ENCODE results near the gene GAB1. TPM values are rescaled to one million over a fixed set of nuclear protein-coding genes. Genes with fewer than 3 reads are reported as not detected.

Gene GAB1
- total RNA-seq, 5 donors from 2014 or later (not counting 1 experiment from before 2014, with no cell fraction given), result 0.20 to 1.7 (median 0.96) TPM

GRCh38 chr4:143512978-143513313 is 176.3 kb downstream of the GAB1 start:
- Mint-ChIP-seq H3K36me3 (peaks cover 19% of the 10 kb centered on the region), H3K4me3 (peak overlapping the region; percentile 97 to 98 (median 98)), H3K9me3 (no peaks in the 10 kb centered on the region), H3K4me1 (peaks cover 33 to 38% (median 37%) of the 10 kb centered on the region in 3 donors), H3K27ac (peak overlapping the region; percentile 99 to 100), H3K27me3 (no peaks in the 10 kb centered on the region)
- Histone ChIP-seq H3K4me1 (ENCODE audit: control insufficient read depth in 1 of 2, extremely low read depth in 1 of 2, insufficient read depth in 2 of 2, low read length in 2 of 2) (peaks cover 14 to 29% of the 10 kb centered on the region in 2 experiments), H3K36me3 (ENCODE audit: control insufficient read depth in 2 of 2, extremely low read depth in 1 of 2, insufficient read depth in 1 of 2, low read length in 1 of 2) (peaks cover 0 to 7% of the 10 kb centered on the region in 2 donors), H3K4me3 (ENCODE audit: control insufficient read depth in 1 of 2, extremely low read depth in 1 of 2, low read length in 1 of 2) (peak overlapping the region; percentile 88 to 94), H3K9me3 (no peaks in the 10 kb centered on the region), H3K27me3 (replicated peaks in 1 of 2; ENCODE audit: control insufficient read depth in 2 of 2, extremely low read depth in 1 of 2, insufficient read depth in 2 of 2, low read length in 1 of 2) (peaks cover 2 to 9% of the 10 kb centered on the region in 2 experiments), H3K27ac (ENCODE audit: low read length) (peak overlapping the region; percentile 97)
- POLR2A ChIA-PET, result interaction anchor here (0.6 to 1.9 kb wide), 9 partner anchors 13 to 316 kb away, joined by 3 to 13 read pairs (median 9); no protein-coding TSS in a partner anchor
- ATAC-seq (replicated peaks in 1 of 4), result peak; percentile 39 to 67 (median 45)
- CTCF ChIA-PET, result interaction anchor here in 1 of 2 donors (1.0 to 1.8 kb wide), 2 partner anchors 46 to 328 kb away, joined by 3 to 4 read pairs; no protein-coding TSS in a partner anchor
- peak in 15 of 35 experiments; percentile 80 to 96 (median 85) for DNase-seq
- under 1% methylated on average over 17 of the region's 18 CpGs for WGBS (ENCODE audit: insufficient coverage)

GRCh38 chr4:143513314-143514168 is 176.9 kb downstream of the GAB1 start, which contains the start of gene SMARCA5:
Gene SMARCA5, plus strand, starts transcription at chr4:143513702. Its CDS starts 223 bp downstream, at chr4:143513925.
- ChIA-PET CTCF (interaction anchor here (0.9 to 1.8 kb wide), 4 partner anchors 34 to 328 kb away, joined by 3 to 4 read pairs (median 4); no protein-coding TSS in a partner anchor), POLR2A (interaction anchor here (0.6 to 1.9 kb wide), 11 partner anchors 9 to 1740 kb away, joined by 3 to 11 read pairs (median 3); no protein-coding TSS in a partner anchor)
- Histone ChIP-seq H3K27me3 (replicated peaks in 1 of 2; ENCODE audit: control insufficient read depth in 2 of 2, extremely low read depth in 1 of 2, insufficient read depth in 2 of 2, low read length in 1 of 2) (peaks cover 2 to 9% of the 10 kb centered on the region in 2 experiments), H3K9me3 (no peaks in the 10 kb centered on the region), H3K27ac (ENCODE audit: low read length) (peak within 1 kb of the TSS; percentile 97), H3K4me3 (ENCODE audit: control insufficient read depth in 1 of 2, extremely low read depth in 1 of 2, low read length in 1 of 2) (peak within 1 kb of the TSS; percentile 88 to 94), H3K4me1 (ENCODE audit: control insufficient read depth in 1 of 2, extremely low read depth in 1 of 2, insufficient read depth in 2 of 2, low read length in 2 of 2) (peaks cover 14 to 29% of the 10 kb centered on the region in 2 experiments), H3K36me3 (ENCODE audit: control insufficient read depth in 2 of 2, extremely low read depth in 1 of 2, insufficient read depth in 1 of 2, low read length in 1 of 2) (peaks cover 0 to 9% of the 10 kb centered on the region in 2 donors)
- Mint-ChIP-seq H3K36me3 (peaks cover 19% of the 10 kb centered on the region), H3K4me3 (peak within 1 kb of the TSS; percentile 97 to 98 (median 98)), H3K9me3 (no peaks in the 10 kb centered on the region), H3K4me1 (peaks cover 37 to 44% (median 42%) of the 10 kb centered on the region in 3 donors), H3K27ac (peak within 1 kb of the TSS; percentile 99 to 100), H3K27me3 (no peaks in the 10 kb centered on the region)
- under 1% methylated on average over 78 of the region's 86 CpGs for WGBS (ENCODE audit: insufficient coverage)
- ATAC-seq (replicated peaks in 1 of 4), result peak; percentile 88 to 91 (median 90)
- DNase-seq, result peak in 34 of 35 experiments; percentile 86 to 99 (median 95)

GRCh38 chr4:143514169-143514495 is 177.5 kb downstream of the GAB1 start:
- peaks cover 43 to 50% (median 47%) of the 10 kb centered on the region in 3 donors for H3K4me1 Mint-ChIP-seq

GRCh38 chr4:143514497-143514896 is 177.8 kb downstream of the GAB1 start:
- no peak for ATAC-seq (replicated peaks in 1 of 4)
- peaks cover 46 to 54% (median 51%) of the 10 kb centered on the region in 3 donors for H3K4me1 Mint-ChIP-seq

More at GRCh38 chr4:143514169-143514495, 177.5 kb downstream of the GAB1 start:
- Mint-ChIP-seq H3K27me3 (no peaks in the 10 kb centered on the region), H3K27ac (peak overlapping the region; percentile 99 to 100), H3K4me3 (peak overlapping the region; percentile 97 to 98 (median 98)), H3K9me3 (no peaks in the 10 kb centered on the region), H3K36me3 (peaks cover 24% of the 10 kb centered on the region)
- Histone ChIP-seq H3K27me3 (replicated peaks in 1 of 2; ENCODE audit: control insufficient read depth in 2 of 2, extremely low read depth in 1 of 2, insufficient read depth in 2 of 2, low read length in 1 of 2) (peaks cover 2 to 9% of the 10 kb centered on the region in 2 experiments), H3K4me3 (ENCODE audit: control insufficient read depth in 1 of 2, extremely low read depth in 1 of 2, low read length in 1 of 2) (peak overlapping the region; percentile 88 to 94), H3K27ac (ENCODE audit: low read length) (peak overlapping the region; percentile 97), H3K4me1 (ENCODE audit: control insufficient read depth in 1 of 2, extremely low read depth in 1 of 2, insufficient read depth in 2 of 2, low read length in 2 of 2) (peaks cover 14 to 29% of the 10 kb centered on the region in 2 experiments), H3K9me3 (no peaks in the 10 kb centered on the region), H3K36me3 (ENCODE audit: control insufficient read depth in 2 of 2, extremely low read depth in 1 of 2, insufficient read depth in 1 of 2, low read length in 1 of 2) (peaks cover 0 to 14% of the 10 kb centered on the region in 2 donors)
- no peak for DNase-seq
- 1% methylated on average over 7 of the region's 13 CpGs for WGBS (ENCODE audit: insufficient coverage)
- no peak for ATAC-seq (replicated peaks in 1 of 4)
- ChIA-PET CTCF (interaction anchor here (0.9 to 1.8 kb wide), 3 partner anchors 33 to 45 kb away, joined by 3 to 4 read pairs (median 4); no protein-coding TSS in a partner anchor), POLR2A (interaction anchor here (0.6 to 1.9 kb wide), 9 partner anchors 9 to 1740 kb away, joined by 3 to 11 read pairs (median 3); no protein-coding TSS in a partner anchor)

GRCh38 chr4:143514901-143515300 is 178.2 kb downstream of the GAB1 start:
- Mint-ChIP-seq H3K27me3 (no peaks in the 10 kb centered on the region), H3K4me1 (peaks cover 51 to 58% (median 55%) of the 10 kb centered on the region in 3 donors), H3K4me3 (peak overlapping the region; percentile 97 to 98 (median 98)), H3K27ac (peak overlapping the region; percentile 24 to 100), H3K9me3 (no peaks in the 10 kb centered on the region), H3K36me3 (peaks cover 32% of the 10 kb centered on the region)
- ChIA-PET POLR2A (interaction anchor here in 1 of 2 donors (1.7 kb wide), 1 partner anchor 44 kb away, joined by 9 read pairs; no protein-coding TSS in a partner anchor), CTCF (interaction anchor here in 1 of 2 donors (0.6 kb wide), 1 partner anchor 190 kb away, joined by 3 read pairs; no protein-coding TSS in a partner anchor)
- H3K27ac ChIP-seq (ENCODE audit: low read length), result no peak overlapping the region
- peaks cover 2 to 9% of the 10 kb centered on the region in 2 experiments for H3K27me3 ChIP-seq (replicated peaks in 1 of 2; ENCODE audit: control insufficient read depth in 2 of 2, extremely low read depth in 1 of 2, insufficient read depth in 2 of 2, low read length in 1 of 2)
- peak overlapping the region; percentile 88 to 94 for H3K4me3 ChIP-seq (ENCODE audit: control insufficient read depth in 1 of 2, extremely low read depth in 1 of 2, low read length in 1 of 2)
- 0% methylated on average over 1 of the region's 5 CpGs for WGBS (ENCODE audit: insufficient coverage)
- peaks cover 14 to 29% of the 10 kb centered on the region in 2 experiments for H3K4me1 ChIP-seq (ENCODE audit: control insufficient read depth in 1 of 2, extremely low read depth in 1 of 2, insufficient read depth in 2 of 2, low read length in 2 of 2)
- H3K36me3 ChIP-seq (ENCODE audit: control insufficient read depth in 2 of 2, extremely low read depth in 1 of 2, insufficient read depth in 1 of 2, low read length in 1 of 2), result peaks cover 0 to 21% of the 10 kb centered on the region in 2 donors
- H3K9me3 ChIP-seq, result no peaks in the 10 kb centered on the region
- DNase-seq (no peak), ATAC-seq (replicated peaks in 1 of 4) (no peak)

More at GRCh38 chr4:143514497-143514896, 177.8 kb downstream of the GAB1 start:
- POLR2A ChIA-PET, result interaction anchor here (0.6 to 1.9 kb wide), 8 partner anchors 8 to 1741 kb away, joined by 3 to 11 read pairs (median 4); no protein-coding TSS in a partner anchor
- Histone ChIP-seq H3K27ac (ENCODE audit: low read length) (peak overlapping the region; percentile 97), H3K4me3 (ENCODE audit: control insufficient read depth in 1 of 2, extremely low read depth in 1 of 2, low read length in 1 of 2) (peak overlapping the region; percentile 88 to 94), H3K36me3 (ENCODE audit: control insufficient read depth in 2 of 2, extremely low read depth in 1 of 2, insufficient read depth in 1 of 2, low read length in 1 of 2) (peaks cover 0 to 17% of the 10 kb centered on the region in 2 donors), H3K9me3 (no peaks in the 10 kb centered on the region), H3K4me1 (ENCODE audit: control insufficient read depth in 1 of 2, extremely low read depth in 1 of 2, insufficient read depth in 2 of 2, low read length in 2 of 2) (peaks cover 14 to 29% of the 10 kb centered on the region in 2 experiments), H3K27me3 (replicated peaks in 1 of 2; ENCODE audit: control insufficient read depth in 2 of 2, extremely low read depth in 1 of 2, insufficient read depth in 2 of 2, low read length in 1 of 2) (peaks cover 2 to 9% of the 10 kb centered on the region in 2 experiments)
- Mint-ChIP-seq H3K36me3 (peaks cover 27% of the 10 kb centered on the region), H3K9me3 (no peaks in the 10 kb centered on the region), H3K27ac (peak overlapping the region; percentile 99 to 100), H3K27me3 (no peaks in the 10 kb centered on the region), H3K4me3 (peak overlapping the region; percentile 97 to 98 (median 98))
- 0% methylated on average over 11 of the region's 18 CpGs for WGBS (ENCODE audit: insufficient coverage)
- peak in 9 of 35 experiments; percentile 1 to 25 (median 7) for DNase-seq
- CTCF ChIA-PET, result interaction anchor here (0.6 to 1.8 kb wide), 4 partner anchors 33 to 190 kb away, joined by 3 to 4 read pairs (median 4); no protein-coding TSS in a partner anchor
